HG03066 (cell line): ENCODE measurements around the gene ARIH2.

Source experiments
- ATAC-seq: cut with Tn5 transposase; IDR thresholded peaks from one replicate; pipeline ENCODE4 v1.9.1; 2021; ENCODE audit warnings: low read depth; ENCODE audit not compliant: unreplicated experiment

The ARIH2 gene

GRCh38 chr3:48966876-48967361 is 48.3 kb downstream of the ARIH2 start:
- ATAC-seq: no peak

GRCh38 chr3:48970586-48970985 is 51.9 kb downstream of the ARIH2 start:
- ATAC-seq: no peak

GRCh38 chr3:48974076-48974864 is 55.6 kb downstream of the ARIH2 start:
- ATAC-seq: no peak

- ATAC-seq: no peak
Observed at GRCh38 chr3:48979451-48979850, 60.8 kb downstream of the ARIH2 start.

GRCh38 chr3:48980295-48980694 is 61.7 kb downstream of the ARIH2 start:
- no peak for ATAC-seq

GRCh38 chr3:48982016-48982415 is 63.4 kb downstream of the ARIH2 start:
- no peak for ATAC-seq

- ATAC-seq: no peak
Observed at GRCh38 chr3:48982686-48983085, 64.0 kb downstream of the ARIH2 start.

- no peak for ATAC-seq
Observed at GRCh38 chr3:48983096-48983495, 64.5 kb downstream of the ARIH2 start.

GRCh38 chr3:48984663-48985062 is 66.0 kb downstream of the ARIH2 start:
- ATAC-seq: no peak

GRCh38 chr3:48985831-48986376 is 67.3 kb downstream of the ARIH2 start:
- no peak for ATAC-seq

- no peak for ATAC-seq
Observed at GRCh38 chr3:48989126-48989795, 70.6 kb downstream of the ARIH2 start.

GRCh38 chr3:48989796-48990635 is 71.4 kb downstream of the ARIH2 start, which contains the start of gene P4HTM:
Gene P4HTM (plus strand): TSS chr3:48990241. CDS start chr3:48990257, 16 bp downstream.
- ATAC-seq: peak; percentile 58

- ATAC-seq: no peak
Observed at GRCh38 chr3:48990636-48991469, 72.2 kb downstream of the ARIH2 start.

- ATAC-seq: no peak
Observed at GRCh38 chr3:48991851-48992545, 73.4 kb downstream of the ARIH2 start.

- no peak for ATAC-seq
Observed at GRCh38 chr3:48993834-48994233, 75.2 kb downstream of the ARIH2 start.

- ATAC-seq: no peak
Observed at GRCh38 chr3:48996640-48997039, 78.0 kb downstream of the ARIH2 start.

GRCh38 chr3:48997102-48997635 is 78.5 kb downstream of the ARIH2 start:
- ATAC-seq: no peak

- no peak for ATAC-seq
Observed at GRCh38 chr3:48997714-48998637, 79.3 kb downstream of the ARIH2 start.
